SU-DHL-6 (cell line): ENCODE results near the gene EVA1B.

Source experiments
- H2AFZ ChIP-seq: fragments of 200-600 bp; sonication (generic); 2 replicates; pipeline ENCODE4 v1.6.1; 2014; ENCODE audit warnings: low read depth, mild to moderate bottlenecking, moderate library complexity, mixed read lengths, antibody characterized with exemption, low read length; ENCODE audit not compliant: severe bottlenecking
- H3F3A ChIP-seq: fragments of 200-600 bp; shearing (Covaris generic); 2 replicates; pipeline ENCODE4 v1.6.0; 2016; ENCODE audit warnings: antibody characterized with exemption, mild to moderate bottlenecking; ENCODE audit not compliant: insufficient read depth
- H3K27ac ChIP-seq: fragments of 200-600 bp; sonication (generic); 2 replicates; pipeline ENCODE4 v1.5.1; 2016; ENCODE audit warnings: low read depth, mild to moderate bottlenecking, low read length, moderate library complexity, mixed read lengths
- H3K27me3 ChIP-seq: fragments of 200-600 bp; sonication (generic), shearing (Covaris generic); 2 replicates; pipeline ENCODE4 v1.6.0; 2014; ENCODE audit warnings: mild to moderate bottlenecking, low read length
- H3K36me3 ChIP-seq: fragments of 200-600 bp; sonication (generic); 2 replicates; pipeline ENCODE4 v1.6.1; 2014; ENCODE audit warnings: mild to moderate bottlenecking, low read length, mixed read lengths
- H3K4me2 ChIP-seq: fragments of 300-600, 200-600 bp; shearing (Covaris generic), sonication (generic); 2 replicates; pipeline ENCODE4 v1.6.0; 2014; ENCODE audit warnings: low read length, low read depth, mild to moderate bottlenecking; ENCODE audit not compliant: poor library complexity, severe bottlenecking
- H3K4me3 ChIP-seq: fragments of 200-600 bp; sonication (generic); 2 replicates; pipeline ENCODE4 v1.5.1; 2014; ENCODE audit warnings: antibody characterized with exemption, low read length, mild to moderate bottlenecking, mixed read lengths; ENCODE audit not compliant: insufficient read depth, poor library complexity, severe bottlenecking
- H3K79me2 ChIP-seq: fragments of 200-600 bp; sonication (generic); 2 replicates; pipeline ENCODE4 v1.6.1; 2014; ENCODE audit warnings: mild to moderate bottlenecking, low read length, moderate library complexity; ENCODE audit not compliant: insufficient read depth
- H3K9ac ChIP-seq: fragments of 200-600 bp; sonication (generic); 2 replicates; pipeline ENCODE4 v1.7.0; 2014; ENCODE audit warnings: mild to moderate bottlenecking, low read length
- H3K9me2 ChIP-seq: fragments of 200-600 bp; sonication (generic); replicated peaks from 2 replicates; pipeline ENCODE4 v1.6.1; 2014; ENCODE audit warnings: low read length; ENCODE audit not compliant: insufficient read depth
- H3K9me3 ChIP-seq: fragments of 200-600 bp; sonication (generic); 2 replicates; pipeline ENCODE4 v1.6.1; 2014; ENCODE audit warnings: low read length, mixed read lengths; ENCODE audit not compliant: insufficient read depth
- H4K20me1 ChIP-seq: fragments of 200-600 bp; sonication (generic); 2 replicates; pipeline ENCODE4 v1.6.1; 2014; ENCODE audit warnings: low read depth, mild to moderate bottlenecking, antibody characterized with exemption, low read length, moderate library complexity, mixed read lengths
- EZH2phosphoT487 ChIP-seq: fragments of 200-600 bp; sonication (generic), shearing (Covaris generic); conservative IDR thresholded peaks from 2 replicates; pipeline ENCODE4 v1.6.1; 2018; ENCODE audit warnings: mild to moderate bottlenecking, antibody characterized with exemption, low read length, moderate library complexity, mixed read lengths
- TF ChIP-seq, protein P1 (sequence below): fragments of 200-600 bp; sonication (generic); IDR thresholded peaks from one replicate; pipeline ENCODE4 v1.5.1; 2017; ENCODE audit warnings: antibody characterized with exemption, mild to moderate bottlenecking, low read length, moderate library complexity; ENCODE audit not compliant: insufficient read depth, poor library complexity, severe bottlenecking

EVA1B gene

DNA sequence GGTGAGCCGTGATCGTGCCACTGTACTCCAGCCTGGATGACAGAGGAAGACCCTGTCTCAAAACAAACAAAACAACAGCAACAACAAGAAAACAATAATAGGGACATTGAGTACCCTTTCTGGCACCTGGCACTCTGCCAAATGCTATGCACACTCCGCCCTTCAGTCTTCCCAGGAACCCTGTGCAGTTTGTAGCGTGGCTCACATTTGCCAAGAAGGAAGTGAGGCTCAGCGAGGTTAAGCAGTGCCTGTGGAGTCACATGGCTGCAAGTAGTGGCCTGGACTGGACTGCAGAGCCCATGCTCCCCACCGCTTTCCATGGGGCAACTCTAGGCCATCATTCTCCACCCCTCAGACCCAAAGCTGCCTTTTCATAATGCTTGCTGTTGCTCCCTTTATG is 5.3 kb upstream of the EVA1B start:
- no peaks in the 10 kb centered on the region for H3K79me2 ChIP-seq
- H3F3A ChIP-seq, result no peaks in the 10 kb centered on the region
- no peaks in the 10 kb centered on the region for H3K36me3 ChIP-seq
- no peaks in the 10 kb centered on the region for H3K27me3 ChIP-seq
- no peak overlapping the region for H3K27ac ChIP-seq
- no peak overlapping the region for H3K9ac ChIP-seq
- H4K20me1 ChIP-seq, result no peaks in the 10 kb centered on the region
- no peak overlapping the region for H2AFZ ChIP-seq
- no peak overlapping the region for H3K4me2 ChIP-seq
- TF ChIP-seq, protein P1, sequence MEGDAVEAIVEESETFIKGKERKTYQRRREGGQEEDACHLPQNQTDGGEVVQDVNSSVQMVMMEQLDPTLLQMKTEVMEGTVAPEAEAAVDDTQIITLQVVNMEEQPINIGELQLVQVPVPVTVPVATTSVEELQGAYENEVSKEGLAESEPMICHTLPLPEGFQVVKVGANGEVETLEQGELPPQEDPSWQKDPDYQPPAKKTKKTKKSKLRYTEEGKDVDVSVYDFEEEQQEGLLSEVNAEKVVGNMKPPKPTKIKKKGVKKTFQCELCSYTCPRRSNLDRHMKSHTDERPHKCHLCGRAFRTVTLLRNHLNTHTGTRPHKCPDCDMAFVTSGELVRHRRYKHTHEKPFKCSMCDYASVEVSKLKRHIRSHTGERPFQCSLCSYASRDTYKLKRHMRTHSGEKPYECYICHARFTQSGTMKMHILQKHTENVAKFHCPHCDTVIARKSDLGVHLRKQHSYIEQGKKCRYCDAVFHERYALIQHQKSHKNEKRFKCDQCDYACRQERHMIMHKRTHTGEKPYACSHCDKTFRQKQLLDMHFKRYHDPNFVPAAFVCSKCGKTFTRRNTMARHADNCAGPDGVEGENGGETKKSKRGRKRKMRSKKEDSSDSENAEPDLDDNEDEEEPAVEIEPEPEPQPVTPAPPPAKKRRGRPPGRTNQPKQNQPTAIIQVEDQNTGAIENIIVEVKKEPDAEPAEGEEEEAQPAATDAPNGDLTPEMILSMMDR, result no peak
- TF ChIP-seq EZH2phosphoT487, result no peak
- no peak overlapping the region for H3K4me3 ChIP-seq
- H3K9me3 ChIP-seq, result no peaks in the 10 kb centered on the region
- H3K9me2 ChIP-seq, result no peaks in the 10 kb centered on the region

DNA sequence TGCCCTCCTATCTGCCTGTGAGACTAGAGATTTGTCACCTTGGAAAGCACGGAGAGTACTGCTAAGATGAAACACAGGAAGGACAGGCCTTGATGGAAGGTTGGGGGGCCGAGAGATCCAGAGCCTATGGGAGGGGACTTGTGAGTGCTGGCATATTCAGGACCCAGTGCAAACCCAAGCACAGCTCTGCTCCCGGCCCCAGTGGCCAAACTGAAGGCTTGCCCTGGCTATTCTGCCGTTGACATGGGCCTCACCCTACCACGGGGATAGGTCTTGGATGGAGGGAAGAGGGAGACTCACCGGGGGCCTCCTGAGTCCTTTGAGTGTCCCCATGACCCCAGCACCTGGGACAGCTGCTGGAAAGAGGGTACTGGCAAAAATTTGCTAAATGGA is 4.6 kb upstream of the EVA1B start:
- H3K9me2 ChIP-seq, result no peaks in the 10 kb centered on the region
- no peaks in the 10 kb centered on the region for H3K9me3 ChIP-seq
- H4K20me1 ChIP-seq, result no peaks in the 10 kb centered on the region
- no peaks in the 10 kb centered on the region for H3K36me3 ChIP-seq
- TF ChIP-seq EZH2phosphoT487, result no peak
- TF ChIP-seq, protein P1, result no peak
- no peak overlapping the region for H3K27ac ChIP-seq
- H3K27me3 ChIP-seq, result no peaks in the 10 kb centered on the region
- H3K4me2 ChIP-seq, result no peak overlapping the region
- no peak overlapping the region for H3K9ac ChIP-seq
- H2AFZ ChIP-seq, result no peak overlapping the region
- no peaks in the 10 kb centered on the region for H3F3A ChIP-seq
- no peaks in the 10 kb centered on the region for H3K79me2 ChIP-seq
- H3K4me3 ChIP-seq, result no peak overlapping the region

DNA sequence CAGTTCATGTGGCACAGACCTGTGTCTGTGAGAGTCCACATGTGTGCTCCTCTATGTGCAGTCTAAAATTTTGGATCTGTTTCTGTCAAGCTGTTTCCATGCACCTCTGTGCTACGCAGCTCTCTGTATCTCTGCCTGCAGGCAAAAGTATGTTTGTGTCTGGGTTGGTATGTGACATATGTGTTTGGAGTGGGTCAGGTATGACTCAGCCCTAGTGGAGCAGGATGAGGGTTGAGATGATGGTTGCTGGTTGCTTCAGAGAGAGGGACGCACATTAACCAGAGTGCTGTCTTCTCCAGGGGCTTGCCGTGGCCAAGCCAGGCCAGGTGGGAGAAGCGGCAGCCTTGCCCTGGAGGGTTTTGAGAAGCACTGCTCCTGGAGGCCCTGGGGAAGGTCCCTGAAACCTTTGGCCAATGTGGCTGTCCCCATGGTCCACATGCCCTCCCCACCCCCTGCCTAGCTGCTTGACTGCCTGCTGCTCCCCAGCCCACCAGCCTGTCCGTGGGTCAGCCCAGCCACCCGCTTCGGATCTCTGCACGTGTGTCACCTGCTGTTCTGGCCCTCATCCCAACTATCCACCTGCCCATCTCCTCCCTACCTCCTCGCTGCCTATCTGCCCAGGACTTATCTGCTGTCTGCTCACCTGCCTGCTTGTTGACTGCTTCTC is 4.1 kb upstream of the EVA1B start:
- Histone ChIP-seq H3K9me2 (no peaks in the 10 kb centered on the region), H4K20me1 (no peaks in the 10 kb centered on the region), H3F3A (no peaks in the 10 kb centered on the region), H3K4me3 (no peak overlapping the region), H2AFZ (no peak overlapping the region), H3K4me2 (no peak overlapping the region), H3K36me3 (no peaks in the 10 kb centered on the region), H3K79me2 (no peaks in the 10 kb centered on the region), H3K9ac (no peak overlapping the region), H3K27ac (no peak overlapping the region), H3K27me3 (no peaks in the 10 kb centered on the region), H3K9me3 (no peaks in the 10 kb centered on the region)
- no peak for TF ChIP-seq EZH2phosphoT487
- TF ChIP-seq, protein P1, result no peak
